CD14-positive monocyte (primary cell): ENCODE results near the gene LST1. TPM values are rescaled to one million over a fixed set of nuclear protein-coding genes. Genes with fewer than 3 reads are reported as not detected.

Source experiments
- DNase-seq, 3 donors: peaks; one replicate each; pipeline ENCODE4 v3.0.0-alpha.2; 2011 to 2022
- H2AFZ ChIP-seq: 2 replicates; pipeline ENCODE4 v1.6.0; 2012; ENCODE audit warnings: mild to moderate bottlenecking, low read depth, low read length, inconsistent platforms; ENCODE audit not compliant: insufficient read depth, poor library complexity, severe bottlenecking
- H3K27ac ChIP-seq, 2 donors: 1 replicate in 1 of 2; 2 replicates in 1 of 2; pipeline ENCODE4 v1.5.1; 2012 to 2013; ENCODE audit warnings: low read length in 2 of 2, control low read depth in 1 of 2, inconsistent platforms in 1 of 2, low read depth in 1 of 2, mild to moderate bottlenecking in 1 of 2
- H3K27me3 ChIP-seq, 2 donors: one replicate each; pipeline versions ENCODE4 v1.6.0 to v1.6.1; 2011 to 2013; ENCODE audit warnings: low read length in 2 of 2; ENCODE audit not compliant: control insufficient read depth in 2 of 2, insufficient read depth in 2 of 2
- H3K36me3 ChIP-seq, 2 donors: replicated peaks in 1 of 2; 1 replicate in 1 of 2; 2 replicates in 1 of 2; pipeline versions ENCODE4 v1.5.1 to v1.6.1; 2012 to 2013; ENCODE audit warnings: low read length in 2 of 2, control low read depth in 1 of 2, inconsistent platforms in 1 of 2, mild to moderate bottlenecking in 1 of 2; ENCODE audit not compliant: insufficient read depth in 2 of 2, control insufficient read depth in 1 of 2
- H3K4me1 ChIP-seq, 2 donors: 1 replicate in 1 of 2; 2 replicates in 1 of 2; pipeline versions ENCODE4 v1.5.1 to v1.6.1; 2012 to 2013; ENCODE audit warnings: low read length in 2 of 2, control low read depth in 1 of 2, inconsistent platforms in 1 of 2, mild to moderate bottlenecking in 1 of 2, moderate library complexity in 1 of 2; ENCODE audit not compliant: insufficient read depth in 2 of 2, control insufficient read depth in 1 of 2
- H3K4me2 ChIP-seq: replicated peaks from 2 replicates; pipeline ENCODE3; 2012; ENCODE audit warnings: low read length, moderate library complexity, mild to moderate bottlenecking; ENCODE audit not compliant: poor library complexity, severe bottlenecking; ENCODE audit errors: extremely low read depth
- H3K4me3 ChIP-seq, 3 experiments: fragments of 200-600 bp in 1 of 3; sonication (generic) in 1 of 3; replicated peaks in 1 of 3; 1 replicate in 2 of 3; 2 replicates in 1 of 3; pipeline ENCODE4 v1.5.1; 2011 to 2013; ENCODE audit warnings: low read length in 3 of 3, mild to moderate bottlenecking in 3 of 3, control low read depth in 2 of 3, low read depth in 2 of 3, inconsistent platforms in 1 of 3, moderate library complexity in 1 of 3
- H3K79me2 ChIP-seq: 2 replicates; pipeline ENCODE4 v1.6.0; 2012; ENCODE audit warnings: mild to moderate bottlenecking, control low read depth, inconsistent platforms, low read length, moderate library complexity; ENCODE audit not compliant: insufficient read depth
- H3K9ac ChIP-seq: 2 replicates; pipeline ENCODE4 v1.6.0; 2017; ENCODE audit warnings: low read length, mild to moderate bottlenecking; ENCODE audit not compliant: insufficient read depth, poor library complexity, severe bottlenecking
- H3K9me3 ChIP-seq, 2 donors: replicated peaks in 1 of 2; 1 replicate in 1 of 2; 2 replicates in 1 of 2; pipeline versions ENCODE4 v1.5.1 to v1.6.1; 2012 to 2013; ENCODE audit warnings: low read length in 2 of 2, control low read depth in 1 of 2; ENCODE audit not compliant: control insufficient read depth in 1 of 2, insufficient read depth in 1 of 2
- H4K20me1 ChIP-seq: 2 replicates; pipeline ENCODE4 v1.6.0; 2012; ENCODE audit warnings: mild to moderate bottlenecking, low read length, control low read depth, moderate library complexity; ENCODE audit not compliant: insufficient read depth
- H3K27ac Mint-ChIP-seq, 7 donors: one replicate each; pipeline ENCODE4 v1.8.0; 2020; ENCODE audit warnings: mild to moderate bottlenecking in 7 of 7, mixed read lengths in 7 of 7, moderate library complexity in 6 of 7, inconsistent platforms in 2 of 7
- H3K27me3 Mint-ChIP-seq, 3 donors: one replicate each; pipeline ENCODE4 v1.8.0; 2021 to 2022; ENCODE audit warnings: low read depth in 3 of 3, mild to moderate bottlenecking in 3 of 3, mixed read lengths in 3 of 3, moderate library complexity in 3 of 3, inconsistent platforms in 1 of 3
- H3K36me3 Mint-ChIP-seq, 2 donors: one replicate each; pipeline ENCODE4 v1.8.0; 2020; ENCODE audit warnings: mixed read lengths in 2 of 2, inconsistent platforms in 1 of 2, mild to moderate bottlenecking in 1 of 2
- H3K4me1 Mint-ChIP-seq: one replicate; pipeline ENCODE4 v1.8.0; 2020; ENCODE audit warnings: mild to moderate bottlenecking, mixed read lengths
- H3K4me3 Mint-ChIP-seq, 2 donors: one replicate each; pipeline ENCODE4 v1.8.0; 2020; ENCODE audit warnings: mild to moderate bottlenecking in 2 of 2, mixed read lengths in 2 of 2, moderate library complexity in 1 of 2
- H3K9me3 Mint-ChIP-seq, 7 donors: one replicate each; pipeline ENCODE4 v1.8.0; 2020 to 2022; ENCODE audit warnings: mixed read lengths in 7 of 7, mild to moderate bottlenecking in 6 of 7, moderate library complexity in 6 of 7, inconsistent platforms in 2 of 7
- CTCF ChIP-seq: fragments of 200-600 bp; IDR thresholded peaks from one replicate; pipeline ENCODE4 v1.8.0; 2022; ENCODE audit warnings: antibody characterized with exemption, mild to moderate bottlenecking
- WGBS: methylation state at CpG from one replicate; pipeline ENCODE4 v1.1.5; 2013; ENCODE audit warnings: missing lambda C conversion rate; ENCODE audit not compliant: insufficient coverage; 5-methylcytosine and 5-hydroxymethylcytosine counted together
- intact Hi-C, 2 donors: fragments of 100-400 bp; cut with micrococcal nuclease; formaldehyde crosslinking; loops; one replicate each; pipeline versions ENCODE4 v1.15.0 to v1.15.1; 2023
- polyA plus RNA-seq, 3 donors: library from polyadenylated mRNA; depleted of rRNA in 1 of 3; unstranded in 2 of 3; stranded (reverse) in 1 of 3; fragments of 300-500 nt in 2 of 3; fragments of >200 nt in 1 of 3; fragmentation: Illumina TruSeq in 2 of 3; gene quantifications; 1 replicate in 2 of 3; 2 replicates in 1 of 3; pipeline ENCODE4 v1.2.3, GENCODE V29; 2012 to 2021

LST1 gene
- polyA plus RNA-seq, 3 donors, result 1,103 to 1,584 (median 1,202) TPM

- WGBS, result 50% methylated on average over 4 of the region's 4 CpGs
- Histone ChIP-seq H3K36me3 (no peaks in the 10 kb centered on the region), H3K27ac (no peak overlapping the region), H3K4me3 (no peak overlapping the region), H3K27me3 (no peaks in the 10 kb centered on the region), H2AFZ (no peak overlapping the region), H3K9ac (no peak overlapping the region), H4K20me1 (peaks cover 3% of the 10 kb centered on the region), H3K9me3 (no peaks in the 10 kb centered on the region), H3K4me1 (peaks cover 24 to 37% of the 10 kb centered on the region in 2 donors), H3K4me2 (no peak overlapping the region), H3K79me2 (peaks cover 13% of the 10 kb centered on the region)
- no peak for TF ChIP-seq CTCF
- Mint-ChIP-seq H3K27me3 (peaks cover 0 to 3% (median 0%) of the 10 kb centered on the region in 3 donors), H3K4me3 (no peak overlapping the region), H3K27ac (peak overlapping the region in 2 of 7 donors; percentile 39 to 61), H3K4me1 (peaks cover 33% of the 10 kb centered on the region), H3K36me3 (peaks cover 0 to 1% of the 10 kb centered on the region in 2 donors), H3K9me3 (peaks cover 0 to 5% (median 0%) of the 10 kb centered on the region in 7 donors)
- intact Hi-C loops, result no loop called here
- DNase-seq, result no peak
Measured at GRCh38 chr6:31610968-31611367, 24.9 kb downstream of the LST1 start.

GRCh38 chr6:31614075-31614619 lies 28.1 kb downstream of the LST1 start:
- peak overlapping the region; percentile 78 to 86 for H3K27ac ChIP-seq
- peak overlapping the region; percentile 91 to 96 for H3K4me3 Mint-ChIP-seq
- intact Hi-C loops, result no loop called here

More at GRCh38 chr6:31614075-31614619, 28.1 kb downstream of the LST1 start:
- H3K4me2 ChIP-seq, result peak overlapping the region; percentile 99
- H4K20me1 ChIP-seq, result peaks cover 10% of the 10 kb centered on the region
- H3K9me3 Mint-ChIP-seq, result peaks cover 0 to 1% (median 0%) of the 10 kb centered on the region in 7 donors
- peak overlapping the region; percentile 87 to 96 (median 94) for H3K27ac Mint-ChIP-seq
- no CpG with 5 or more reads among the region's 8 CpGs for WGBS
- H2AFZ ChIP-seq, result peak overlapping the region; percentile 72
- H3K27me3 Mint-ChIP-seq, result peaks cover 0 to 1% (median 0%) of the 10 kb centered on the region in 3 donors
- peak overlapping the region; percentile 75 to 99 (median 93) for H3K4me3 ChIP-seq
- H3K9ac ChIP-seq, result no peak overlapping the region
- no peaks in the 10 kb centered on the region for H3K9me3 ChIP-seq
- H3K79me2 ChIP-seq, result peaks cover 43% of the 10 kb centered on the region
- H3K36me3 Mint-ChIP-seq, result peaks cover 12 to 25% of the 10 kb centered on the region in 2 donors
- peaks cover 42 to 61% of the 10 kb centered on the region in 2 donors for H3K4me1 ChIP-seq
- peak; percentile 60 to 83 (median 67) for DNase-seq
- no peak for TF ChIP-seq CTCF
- H3K4me1 Mint-ChIP-seq, result peaks cover 58% of the 10 kb centered on the region
- H3K27me3 ChIP-seq, result no peaks in the 10 kb centered on the region
- peaks cover 4 to 11% of the 10 kb centered on the region in 2 donors for H3K36me3 ChIP-seq
